ENCODE measurements around the gene NEDD4L. TPM values are rescaled to one million over a fixed set of nuclear protein-coding genes. Genes with fewer than 3 reads are reported as not detected.

The NEDD4L gene
- polyA plus RNA-seq, 1 donor (not counting 4 experiments of a cell fraction or from before 2014, with no cell fraction given), result 52.6 TPM

DNA sequence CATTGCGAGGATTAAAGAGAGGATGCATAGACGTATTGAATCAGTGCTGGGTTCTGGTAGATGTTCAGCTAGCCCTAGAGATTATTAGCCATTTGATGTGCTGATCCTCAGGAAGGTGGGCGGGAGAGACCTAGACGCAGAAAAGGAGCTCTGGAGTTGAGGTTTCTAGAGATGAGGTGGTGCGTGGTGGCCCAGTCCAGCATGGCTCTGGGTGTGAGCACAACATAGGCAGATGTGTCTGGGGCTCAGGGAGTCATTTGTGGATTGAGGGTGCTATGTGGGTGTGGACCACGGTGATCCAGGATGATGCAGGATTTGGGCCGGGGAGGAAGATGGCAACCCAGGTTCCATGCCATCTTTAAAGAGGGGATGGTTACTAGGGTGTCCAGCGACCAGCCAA, 102.1 kb downstream of the NEDD4L start:
- no peak for TF ChIP-seq EZH2 (IDR thresholded peaks at IDR 0.05; ENCODE audit: low read length)
- TF ChIP-seq, protein P1, sequence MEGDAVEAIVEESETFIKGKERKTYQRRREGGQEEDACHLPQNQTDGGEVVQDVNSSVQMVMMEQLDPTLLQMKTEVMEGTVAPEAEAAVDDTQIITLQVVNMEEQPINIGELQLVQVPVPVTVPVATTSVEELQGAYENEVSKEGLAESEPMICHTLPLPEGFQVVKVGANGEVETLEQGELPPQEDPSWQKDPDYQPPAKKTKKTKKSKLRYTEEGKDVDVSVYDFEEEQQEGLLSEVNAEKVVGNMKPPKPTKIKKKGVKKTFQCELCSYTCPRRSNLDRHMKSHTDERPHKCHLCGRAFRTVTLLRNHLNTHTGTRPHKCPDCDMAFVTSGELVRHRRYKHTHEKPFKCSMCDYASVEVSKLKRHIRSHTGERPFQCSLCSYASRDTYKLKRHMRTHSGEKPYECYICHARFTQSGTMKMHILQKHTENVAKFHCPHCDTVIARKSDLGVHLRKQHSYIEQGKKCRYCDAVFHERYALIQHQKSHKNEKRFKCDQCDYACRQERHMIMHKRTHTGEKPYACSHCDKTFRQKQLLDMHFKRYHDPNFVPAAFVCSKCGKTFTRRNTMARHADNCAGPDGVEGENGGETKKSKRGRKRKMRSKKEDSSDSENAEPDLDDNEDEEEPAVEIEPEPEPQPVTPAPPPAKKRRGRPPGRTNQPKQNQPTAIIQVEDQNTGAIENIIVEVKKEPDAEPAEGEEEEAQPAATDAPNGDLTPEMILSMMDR (optimal IDR thresholded peaks at IDR 0.05 in 1 of 3, IDR thresholded peaks at IDR 0.05 in 1 of 3, conservative IDR thresholded peaks at IDR 0.05 in 1 of 3; ENCODE audit: extremely low read depth in 1 of 3, insufficient read depth in 2 of 3, low read length in 3 of 3), result no peak
- no peaks in the 10 kb centered on the region for H3K27me3 ChIP-seq (ENCODE audit: control insufficient read depth, extremely low read depth, insufficient read depth, low read length)
- no peak for FAIRE-seq
- dilution Hi-C loops (cut with MboI; ENCODE audit: extremely low pct_ligation_motif_present, low sequenced_read_pairs), result no loop called here
- H3K27ac ChIP-seq (ENCODE audit: control insufficient read depth, insufficient read depth, low read length), result no peak overlapping the region
- no peaks in the 10 kb centered on the region for H3K9me1 ChIP-seq (ENCODE audit: control insufficient read depth, extremely low read depth, insufficient read depth, low read length)
- H3K4me2 ChIP-seq (ENCODE audit: control insufficient read depth, extremely low read depth, insufficient read depth, low read depth, low read length), result no peak overlapping the region
- no peaks in the 10 kb centered on the region for H3K9me3 ChIP-seq (ENCODE audit: control insufficient read depth, low read depth, low read length)
- H3K79me2 ChIP-seq (ENCODE audit: control insufficient read depth, insufficient read depth, low read length), result peaks cover 4% of the 10 kb centered on the region
- no peak overlapping the region for H3K9ac ChIP-seq (ENCODE audit: control insufficient read depth, extremely low read depth, insufficient read depth, low read length)
- H4K20me1 ChIP-seq (ENCODE audit: control insufficient read depth, extremely low read depth, insufficient read depth, low read length), result no peaks in the 10 kb centered on the region
- H3K4me1 ChIP-seq (ENCODE audit: control insufficient read depth, extremely low read depth, insufficient read depth, low read length), result no peaks in the 10 kb centered on the region
- H3K36me3 ChIP-seq (ENCODE audit: control insufficient read depth in 2 of 2, extremely low read depth in 1 of 2, insufficient read depth in 2 of 2, low read length in 2 of 2), result no peaks in the 10 kb centered on the region
- H3K4me3 ChIP-seq (ENCODE audit: control insufficient read depth in 2 of 3, extremely low read depth in 1 of 3, insufficient read depth in 2 of 3, low read depth in 1 of 3, low read length in 3 of 3), result no peak overlapping the region
- DNase-seq (ENCODE audit: low read depth, low spot score), result no peak
- no peak overlapping the region for H2AFZ ChIP-seq (ENCODE audit: control insufficient read depth, low read length)

DNA sequence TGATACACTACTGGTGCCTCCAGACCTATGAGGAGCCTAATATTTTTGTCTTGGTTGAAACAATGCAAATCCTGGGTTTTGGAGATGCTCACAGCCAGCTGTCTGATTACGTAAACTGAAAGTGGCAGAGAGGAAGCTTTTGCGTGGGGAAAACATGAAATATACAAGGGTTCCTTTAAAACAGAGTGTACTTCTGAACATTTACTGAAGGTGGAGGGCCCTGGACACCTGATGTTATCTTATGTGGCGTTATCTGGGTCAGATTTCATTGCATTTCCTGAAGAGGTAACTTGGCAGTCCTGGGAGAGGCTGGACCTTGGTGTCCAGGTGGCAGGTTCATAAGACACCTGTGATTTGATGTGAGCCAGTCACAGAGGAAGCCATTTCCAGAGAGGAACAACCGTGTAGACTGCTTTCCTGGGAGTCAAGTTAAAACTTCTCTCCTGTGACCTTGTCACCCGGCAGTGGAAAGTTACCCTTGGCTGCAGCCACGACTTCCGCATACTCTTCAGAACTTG, 105.0 kb downstream of the NEDD4L start:
- no peak overlapping the region for H3K4me2 ChIP-seq (ENCODE audit: control insufficient read depth, extremely low read depth, insufficient read depth, low read depth, low read length)
- no peak overlapping the region for H3K27ac ChIP-seq (ENCODE audit: control insufficient read depth, insufficient read depth, low read length)
- H2AFZ ChIP-seq (ENCODE audit: control insufficient read depth, low read length), result no peak overlapping the region
- no peaks in the 10 kb centered on the region for H3K9me1 ChIP-seq (ENCODE audit: control insufficient read depth, extremely low read depth, insufficient read depth, low read length)
- no peaks in the 10 kb centered on the region for H4K20me1 ChIP-seq (ENCODE audit: control insufficient read depth, extremely low read depth, insufficient read depth, low read length)
- no peak for TF ChIP-seq EZH2 (IDR thresholded peaks at IDR 0.05; ENCODE audit: low read length)
- TF ChIP-seq, protein P1 (optimal IDR thresholded peaks at IDR 0.05 in 1 of 3, IDR thresholded peaks at IDR 0.05 in 1 of 3, conservative IDR thresholded peaks at IDR 0.05 in 1 of 3; ENCODE audit: extremely low read depth in 1 of 3, insufficient read depth in 2 of 3, low read length in 3 of 3), result no peak
- H3K4me3 ChIP-seq (ENCODE audit: control insufficient read depth in 2 of 3, extremely low read depth in 1 of 3, insufficient read depth in 2 of 3, low read depth in 1 of 3, low read length in 3 of 3), result no peak overlapping the region
- DNase-seq (ENCODE audit: low read depth, low spot score), result no peak
- FAIRE-seq, result no peak
- H3K4me1 ChIP-seq (ENCODE audit: control insufficient read depth, extremely low read depth, insufficient read depth, low read length), result peaks cover 3% of the 10 kb centered on the region
- H3K79me2 ChIP-seq (ENCODE audit: control insufficient read depth, insufficient read depth, low read length), result peaks cover under 1% of the 10 kb centered on the region
- H3K27me3 ChIP-seq (ENCODE audit: control insufficient read depth, extremely low read depth, insufficient read depth, low read length), result no peaks in the 10 kb centered on the region
- dilution Hi-C loops (cut with MboI; ENCODE audit: extremely low pct_ligation_motif_present, low sequenced_read_pairs), result no loop called here
- no peaks in the 10 kb centered on the region for H3K9me3 ChIP-seq (ENCODE audit: control insufficient read depth, low read depth, low read length)
- H3K9ac ChIP-seq (ENCODE audit: control insufficient read depth, extremely low read depth, insufficient read depth, low read length), result no peak overlapping the region
- H3K36me3 ChIP-seq (ENCODE audit: control insufficient read depth in 2 of 2, extremely low read depth in 1 of 2, insufficient read depth in 2 of 2, low read length in 2 of 2), result no peaks in the 10 kb centered on the region

Data from keratinocyte (primary cell).